Activated CD4-positive, CD25-positive, alpha-beta regulatory T cell (primary cell): ENCODE measurements around the gene QRFP.
"Not testable (repeated sequence)": the region's sequence is repeated elsewhere in the genome, so short reads cannot be mapped to it uniquely, and the experiment has no call there.

Experiments used
- DNase-seq, 4 experiments: peaks; one replicate each; lab custom pipeline; 2025; lab: John Stamatoyannopoulos, UW

QRFP gene

DNA sequence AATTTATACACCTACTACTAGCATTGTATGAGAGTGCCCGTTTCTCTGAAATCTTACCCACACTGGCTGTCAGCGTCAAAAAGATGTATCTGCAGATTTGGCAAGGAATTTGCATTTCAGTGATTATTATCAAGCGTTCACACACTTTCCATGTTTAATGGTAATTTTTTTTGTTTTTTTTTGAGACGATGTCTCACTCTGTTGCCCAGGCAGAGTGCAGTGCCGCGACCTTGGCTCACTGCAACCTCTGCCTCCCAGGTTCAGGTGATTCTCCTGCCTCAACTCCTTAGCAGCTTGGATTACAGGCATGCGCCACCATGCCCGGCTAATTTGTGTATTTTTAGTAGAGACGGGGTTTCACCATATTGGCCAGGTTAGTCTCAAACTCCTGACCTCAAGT lies 47.3 kb downstream of the QRFP start:
- DNase-seq, result no peak

DNA sequence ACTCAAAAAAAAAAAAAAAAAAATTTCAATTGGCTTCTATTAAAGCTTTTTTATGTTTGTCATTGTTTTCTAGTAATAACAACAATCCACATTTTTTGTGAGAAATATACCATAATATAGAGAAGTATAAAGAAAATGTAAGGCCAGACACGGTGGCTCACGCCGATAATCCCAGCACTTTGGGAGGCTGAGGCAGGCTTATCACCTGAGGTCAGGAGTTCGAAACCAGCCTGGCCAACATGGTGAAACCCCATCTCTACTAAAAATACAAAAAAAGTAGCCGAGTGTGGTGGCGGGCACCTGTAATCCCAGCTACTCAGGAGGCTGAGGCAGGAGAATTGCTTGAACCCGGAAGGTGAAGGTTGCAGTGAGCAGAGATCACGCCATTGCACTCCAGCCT lies 48.1 kb downstream of the QRFP start:
- not testable (repeated sequence) for DNase-seq

DNA sequence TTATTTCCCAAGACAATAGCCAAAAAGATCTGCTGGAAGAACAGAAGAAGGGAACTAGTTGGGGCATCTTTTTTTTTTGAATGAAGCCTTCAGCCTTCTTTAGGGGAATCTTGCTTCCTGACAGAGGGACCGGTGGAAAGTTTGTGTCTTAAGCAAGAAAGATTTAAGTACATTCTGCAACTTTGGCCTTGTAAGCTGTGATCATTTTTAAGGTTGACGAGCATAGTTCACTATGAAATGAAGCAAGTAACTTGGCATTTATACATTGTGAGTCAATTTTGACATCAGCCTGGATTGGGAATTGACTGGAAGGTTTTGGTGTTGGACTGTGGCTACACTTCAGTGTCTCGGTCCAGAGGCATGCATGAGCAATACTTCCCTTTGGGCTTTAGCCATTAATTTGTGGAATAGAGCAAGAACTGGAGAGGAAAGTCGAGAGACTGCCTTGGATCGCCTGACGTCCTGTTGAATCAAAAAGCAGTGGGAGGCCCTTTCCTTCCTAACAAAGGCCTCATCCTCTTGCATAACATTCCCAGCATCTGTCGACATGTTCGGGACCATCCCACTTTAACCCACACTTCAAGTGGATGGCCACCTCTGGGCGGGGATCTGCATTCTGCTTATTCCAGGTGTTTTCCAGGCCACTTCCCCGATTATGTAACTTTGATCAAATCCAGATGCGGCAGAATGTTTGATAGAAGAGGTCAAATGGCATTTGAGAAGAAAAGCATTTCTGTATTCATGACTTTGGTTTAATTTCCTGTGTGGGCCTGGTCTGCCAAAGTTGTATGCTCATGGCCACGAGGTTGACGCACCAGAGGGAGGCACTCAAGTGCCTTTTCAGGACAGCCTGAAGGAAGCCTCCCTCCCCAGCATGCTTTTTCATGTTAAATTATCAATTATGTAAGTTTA lies 49.0 kb downstream of the QRFP start:
- no peak for DNase-seq

DNA sequence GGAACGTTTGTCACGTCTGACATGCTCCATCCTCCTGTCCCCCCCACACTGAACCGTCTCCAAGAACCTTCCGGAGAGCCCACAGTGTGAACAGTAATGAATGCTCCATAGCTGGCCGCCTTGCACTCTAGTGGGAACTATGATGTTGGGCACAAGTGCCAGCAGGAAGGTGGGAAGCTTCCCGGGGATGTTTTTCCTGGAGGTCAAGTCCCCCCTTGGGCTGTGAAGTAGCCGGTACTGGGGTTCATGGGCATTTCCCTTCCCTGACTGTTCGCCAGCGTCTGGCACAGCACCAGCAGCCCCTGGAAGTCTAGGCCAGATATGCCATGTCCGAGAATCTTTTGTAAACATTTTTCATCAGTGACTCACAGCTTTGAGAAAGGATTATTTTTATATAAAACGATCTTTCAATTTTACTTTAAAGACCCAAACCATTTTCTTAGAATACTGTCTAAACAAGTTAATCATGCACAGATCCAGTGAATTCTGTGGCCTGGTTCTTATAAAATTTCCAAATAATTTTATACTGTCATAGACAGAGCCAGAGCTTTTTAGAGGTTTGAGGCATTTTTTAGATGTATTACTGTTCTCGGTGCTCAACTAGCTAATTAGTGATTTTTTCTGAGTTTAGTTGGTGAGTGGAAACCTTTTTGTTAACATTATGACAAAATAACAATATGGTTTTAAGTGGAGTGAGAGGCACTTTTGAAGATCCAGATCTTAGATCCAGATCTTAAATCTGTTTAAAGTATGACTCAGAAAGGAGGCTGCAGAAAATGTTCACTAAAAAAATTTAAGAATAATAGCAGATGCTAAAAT lies 49.9 kb downstream of the QRFP start:
- DNase-seq, result no peak

DNA sequence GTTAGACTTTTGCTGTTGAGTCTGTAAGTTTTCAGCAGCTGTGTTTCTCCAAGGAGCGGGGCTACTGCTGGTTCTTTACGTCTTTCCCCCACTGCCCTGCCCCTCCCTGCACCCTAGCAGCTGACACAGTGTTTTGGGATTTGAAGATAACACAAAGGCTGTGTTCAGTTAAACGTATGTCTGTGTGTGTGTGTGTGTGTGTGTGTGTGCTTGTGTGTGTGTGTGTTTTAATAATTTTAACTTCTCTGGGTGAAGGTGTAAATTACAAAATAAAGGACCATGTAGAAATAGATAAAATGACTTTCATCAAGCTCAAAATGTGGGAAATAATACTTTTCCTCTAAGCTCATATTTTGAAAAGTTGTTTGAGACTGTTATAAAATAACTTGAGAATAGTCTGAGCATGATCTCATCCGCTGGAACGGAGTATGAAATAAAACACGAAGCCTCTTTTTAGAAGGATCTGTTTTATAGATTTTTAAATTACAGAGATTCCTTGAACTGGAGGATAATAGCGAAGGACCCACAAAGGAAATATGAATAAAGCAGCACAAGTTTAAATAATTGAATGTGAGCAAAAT lies 50.6 kb downstream of the QRFP start:
- no peak for DNase-seq

DNA sequence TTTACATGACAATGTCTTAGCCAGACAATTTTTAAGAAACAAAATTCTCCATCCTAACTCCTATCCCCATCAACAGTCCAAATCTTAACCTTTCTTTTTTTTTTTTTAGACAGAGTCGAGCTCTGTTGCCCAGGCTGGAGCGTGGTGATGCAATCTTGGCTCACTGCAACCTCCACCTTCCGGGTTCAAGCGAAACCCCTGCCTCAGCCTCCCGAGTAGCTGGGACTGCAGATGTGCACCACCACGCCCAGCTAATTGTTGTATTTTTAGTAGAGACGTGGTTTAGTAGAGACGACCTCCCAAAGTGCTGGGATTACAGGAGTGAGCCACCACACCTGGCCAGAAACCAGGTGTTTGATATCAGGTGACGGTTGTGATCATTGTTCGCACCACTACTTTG lies 51.4 kb downstream of the QRFP start:
- no peak for DNase-seq

DNA sequence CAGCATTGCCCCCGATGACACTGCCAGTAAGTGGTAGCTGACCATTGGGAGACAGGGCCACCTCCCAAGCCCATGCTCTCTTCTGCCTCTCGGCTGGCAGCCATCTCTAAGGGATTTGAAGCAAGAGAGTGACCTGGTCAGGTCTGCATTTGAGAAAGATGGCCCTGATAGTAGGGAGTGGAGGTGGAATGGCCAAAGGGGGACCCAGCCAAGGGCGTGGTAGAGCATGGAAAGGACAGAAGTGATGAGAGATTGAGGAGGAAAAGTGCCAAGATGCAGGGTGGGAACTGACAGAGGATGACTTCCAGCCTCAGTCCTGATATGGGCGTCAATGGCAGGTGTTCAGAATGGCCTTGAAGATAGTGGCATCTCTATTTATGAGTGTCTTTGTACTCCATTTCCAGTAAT lies 52.6 kb downstream of the QRFP start:
- no peak for DNase-seq

DNA sequence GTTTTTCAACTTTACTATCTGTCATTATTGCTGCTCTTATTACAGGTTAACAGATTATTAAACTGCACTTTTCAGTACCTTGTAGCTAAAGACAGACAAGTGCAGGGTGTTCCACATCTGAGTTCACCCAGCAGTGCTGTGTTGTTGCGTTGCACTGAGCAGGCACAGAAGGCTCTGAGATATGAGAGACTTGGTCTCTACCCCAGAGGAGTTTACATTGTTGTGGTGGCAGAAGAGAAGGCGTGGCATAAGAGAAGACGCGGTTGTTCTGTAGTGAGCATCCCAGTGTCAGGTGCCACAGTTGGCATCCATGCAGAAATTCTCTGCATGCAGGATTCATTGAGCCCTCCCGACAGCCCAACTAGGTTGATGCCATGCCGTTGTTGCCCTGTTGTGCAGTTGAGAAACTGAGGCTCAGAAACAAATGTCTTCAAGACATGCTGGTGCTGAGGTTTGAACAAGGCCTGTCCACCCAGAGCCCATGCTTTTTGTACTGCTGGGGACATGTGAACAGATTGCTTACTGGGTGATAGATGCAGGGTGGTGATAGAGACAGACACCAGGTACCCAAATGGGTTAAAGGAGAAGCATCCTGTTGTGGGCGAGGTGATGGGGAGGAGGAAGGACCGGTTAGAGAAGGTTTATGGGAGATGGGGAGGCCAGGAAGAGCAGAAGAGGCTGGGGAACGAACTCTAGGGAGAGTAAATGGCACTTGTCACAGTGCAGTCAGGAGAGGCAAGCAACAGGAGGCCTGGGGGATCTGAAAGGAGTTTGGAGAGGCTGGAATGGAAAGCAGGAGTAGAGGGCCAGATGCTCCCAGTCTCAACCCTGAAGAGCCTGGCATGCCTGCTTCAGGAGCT lies 53.3 kb downstream of the QRFP start:
- no peak for DNase-seq
